Right kidney (tissue), 1 donor: Measurements from ENCODE around the gene PYHIN1.
"Not testable (repeated sequence)": the region's sequence is repeated elsewhere in the genome, so short reads cannot be mapped to it uniquely, and the experiment has no call there.

Experiments used
- DNase-seq: peaks from one replicate; pipeline ENCODE4 v3.0.0-alpha.2; 2016

Gene PYHIN1

GRCh38 chr1:158983235-158983634 lies 51.9 kb downstream of the PYHIN1 start:
- no peak for DNase-seq

- no peak for DNase-seq
Observed at GRCh38 chr1:158984386-158984785, 53.0 kb downstream of the PYHIN1 start.

- no peak for DNase-seq
Observed at GRCh38 chr1:158989424-158989823, 58.1 kb downstream of the PYHIN1 start.

GRCh38 chr1:158992787-158993312 lies 61.5 kb downstream of the PYHIN1 start:
- DNase-seq, result no peak

- no peak for DNase-seq
Observed at GRCh38 chr1:158996998-158997397, 65.6 kb downstream of the PYHIN1 start.

GRCh38 chr1:158998037-158998780 lies 66.9 kb downstream of the PYHIN1 start:
- DNase-seq, result no peak

- DNase-seq, result peak; percentile 83
Observed at GRCh38 chr1:158998781-158999161, 67.4 kb downstream of the PYHIN1 start.

GRCh38 chr1:158999316-159000069 lies 68.1 kb downstream of the PYHIN1 start:
- DNase-seq, result peak; percentile 77

- no peak for DNase-seq
Observed at GRCh38 chr1:159000070-159000409, 68.7 kb downstream of the PYHIN1 start.

GRCh38 chr1:159000625-159001024 lies 69.3 kb downstream of the PYHIN1 start:
- peak; percentile 34 for DNase-seq

GRCh38 chr1:159005161-159005560 lies 73.8 kb downstream of the PYHIN1 start:
- DNase-seq, result no peak

GRCh38 chr1:159005676-159006075 lies 74.3 kb downstream of the PYHIN1 start:
- DNase-seq, result peak; percentile 46

GRCh38 chr1:159006210-159006807 lies 75.0 kb downstream of the PYHIN1 start:
- peak; percentile 23 for DNase-seq

- DNase-seq, result no peak
Observed at GRCh38 chr1:159007726-159008125, 76.4 kb downstream of the PYHIN1 start.

GRCh38 chr1:159008744-159009188 lies 77.4 kb downstream of the PYHIN1 start:
- DNase-seq, result no peak

- no peak for DNase-seq
Observed at GRCh38 chr1:159009287-159009686, 77.9 kb downstream of the PYHIN1 start.

GRCh38 chr1:159009704-159010361 lies 78.5 kb downstream of the PYHIN1 start, which contains the start of gene IFI16:
IFI16 (plus strand) TSS chr1:159009907; CDS start chr1:159014681, 4,774 bp downstream.
- peak; percentile 33 for DNase-seq

GRCh38 chr1:159010391-159010790 lies 79.0 kb downstream of the PYHIN1 start:
- no peak for DNase-seq

GRCh38 chr1:159011001-159011400 lies 79.6 kb downstream of the PYHIN1 start:
- not testable (repeated sequence) for DNase-seq

GRCh38 chr1:159011751-159012150 lies 80.4 kb downstream of the PYHIN1 start:
- DNase-seq, result no peak

GRCh38 chr1:159012495-159012894 lies 81.1 kb downstream of the PYHIN1 start:
- DNase-seq, result no peak

- DNase-seq, result no peak
Observed at GRCh38 chr1:159014003-159014571, 82.7 kb downstream of the PYHIN1 start.
